Bronchial epithelial cell (primary cell): ENCODE measurements around the gene NUDT3. TPM values are rescaled to one million over a fixed set of nuclear protein-coding genes. Genes with fewer than 3 reads are reported as not detected.

Source experiments
- DNase-seq: peaks from one replicate; pipeline ENCODE4 v3.0.0-alpha.2; 2010; ENCODE audit warnings: low read depth
- FAIRE-seq: peaks from 2 replicates; lab custom pipeline; 2011; peaks lifted over from hg19 to GRCh38; lab: Jason Lieb, UNC
- H3K27me3 ChIP-seq: 2 replicates; pipeline ENCODE4 v1.5.1; 2011; ENCODE audit warnings: low read length; ENCODE audit not compliant: control insufficient read depth, insufficient read depth
- H3K36me3 ChIP-seq: 2 replicates; pipeline ENCODE4 v1.5.1; 2011; ENCODE audit warnings: low read length; ENCODE audit not compliant: control insufficient read depth, insufficient read depth
- H3K4me3 ChIP-seq: 2 replicates; pipeline ENCODE4 v1.5.1; 2011; ENCODE audit warnings: mild to moderate bottlenecking, low read depth, low read length, control low read depth
- CTCF ChIP-seq: IDR thresholded peaks from 2 replicates; pipeline ENCODE4 v1.5.1; 2011; ENCODE audit warnings: mild to moderate bottlenecking, moderate library complexity, low read length, control low read depth, inconsistent platforms; ENCODE audit not compliant: insufficient read depth, severe bottlenecking
- total RNA-seq: library from RNA; depleted of rRNA; stranded (reverse); fragments of >200 nt; gene quantifications from 2 replicates; pipeline ENCODE4 v1.2.1, GENCODE V29; 2014

NUDT3 gene
- total RNA-seq, 1 donor from 2014 or later, result 15.8 TPM

GRCh38 chr6:34338811-34339210 is 53.7 kb downstream of the NUDT3 start:
- DNase-seq (no peak), FAIRE-seq (no peak)
- no peak for TF ChIP-seq CTCF
- Histone ChIP-seq H3K4me3 (no peak overlapping the region), H3K36me3 (no peaks in the 10 kb centered on the region), H3K27me3 (no peaks in the 10 kb centered on the region)

- no peak overlapping the region for H3K4me3 ChIP-seq
- no peaks in the 10 kb centered on the region for H3K27me3 ChIP-seq
- no peak for DNase-seq
- TF ChIP-seq CTCF, result no peak
- no peaks in the 10 kb centered on the region for H3K36me3 ChIP-seq
- FAIRE-seq, result no peak
Observed at GRCh38 chr6:34338377-34338776, 54.1 kb downstream of the NUDT3 start.

- no peaks in the 10 kb centered on the region for H3K36me3 ChIP-seq
- FAIRE-seq, result no peak
- no peaks in the 10 kb centered on the region for H3K27me3 ChIP-seq
- TF ChIP-seq CTCF, result no peak
- H3K4me3 ChIP-seq, result no peak overlapping the region
- DNase-seq, result no peak
Observed at GRCh38 chr6:34334796-34335416, 57.6 kb downstream of the NUDT3 start.

GRCh38 chr6:34333858-34334257 is 58.6 kb downstream of the NUDT3 start:
- FAIRE-seq (no peak), DNase-seq (no peak)
- no peak overlapping the region for H3K4me3 ChIP-seq
- no peaks in the 10 kb centered on the region for H3K36me3 ChIP-seq
- no peaks in the 10 kb centered on the region for H3K27me3 ChIP-seq
- no peak for TF ChIP-seq CTCF

GRCh38 chr6:34332251-34333198 is 59.9 kb downstream of the NUDT3 start:
- H3K27me3 ChIP-seq, result no peaks in the 10 kb centered on the region
- no peak for DNase-seq
- TF ChIP-seq CTCF, result no peak
- no peak for FAIRE-seq
- H3K4me3 ChIP-seq, result no peak overlapping the region
- H3K36me3 ChIP-seq, result no peaks in the 10 kb centered on the region
